CD4-positive, CD25-positive, alpha-beta regulatory T cell (primary cell): ENCODE results near the gene MCC. TPM values are rescaled to one million over a fixed set of nuclear protein-coding genes. Genes with fewer than 3 reads are reported as not detected.

Experiments used
- ATAC-seq, 2 donors: fragments of 150-1000 bp; cut with Tn5 transposase; one replicate each; pipeline ENCODE4 v1.10.0; 2021; ENCODE audit warnings: low read depth in 2 of 2, moderate number of reproducible peaks in 2 of 2, moderate library complexity in 1 of 2
- DNase-seq, 3 donors: peaks; one replicate each; pipeline versions ENCODE4 v3.0.0 to v3.0.0-alpha.2; 2012 to 2022; ENCODE audit warnings: mixed read lengths in 1 of 3
- H3K27ac ChIP-seq: one replicate; pipeline ENCODE4 v1.7.0; 2013; ENCODE audit warnings: mild to moderate bottlenecking, low read length; ENCODE audit not compliant: insufficient read depth, poor library complexity, severe bottlenecking
- H3K27me3 ChIP-seq: one replicate; pipeline ENCODE4 v1.7.0; 2013; ENCODE audit warnings: low read length; ENCODE audit not compliant: control insufficient read depth, insufficient read depth
- H3K36me3 ChIP-seq: one replicate; pipeline ENCODE4 v1.7.0; 2013; ENCODE audit warnings: mild to moderate bottlenecking, low read length, moderate library complexity; ENCODE audit not compliant: control insufficient read depth, insufficient read depth
- H3K4me1 ChIP-seq: 2 replicates; pipeline ENCODE4 v1.7.0; 2013; ENCODE audit warnings: mild to moderate bottlenecking, low read length; ENCODE audit not compliant: insufficient read depth, control insufficient read depth, poor library complexity, severe bottlenecking
- H3K4me3 ChIP-seq: one replicate; pipeline ENCODE4 v1.7.0; 2013; ENCODE audit warnings: low read depth, mild to moderate bottlenecking, low read length, moderate library complexity
- H3K9me3 ChIP-seq, 2 experiments: 1 replicate in 1 of 2; 2 replicates in 1 of 2; pipeline ENCODE4 v1.7.0; 2013; ENCODE audit warnings: low read length in 2 of 2, mild to moderate bottlenecking in 1 of 2, moderate library complexity in 1 of 2; ENCODE audit not compliant: control insufficient read depth in 2 of 2
- H3K27ac Mint-ChIP-seq, 3 donors: one replicate each; pipeline ENCODE4 v1.8.0; 2020 to 2022; ENCODE audit warnings: mild to moderate bottlenecking in 3 of 3, mixed read lengths in 3 of 3, moderate library complexity in 2 of 3
- H3K27me3 Mint-ChIP-seq: one replicate; pipeline ENCODE4 v1.8.0; 2022; ENCODE audit warnings: mild to moderate bottlenecking, mixed read lengths
- H3K36me3 Mint-ChIP-seq: one replicate; pipeline ENCODE4 v1.8.0; 2020; ENCODE audit warnings: mixed read lengths
- H3K4me1 Mint-ChIP-seq, 4 donors: one replicate each; pipeline ENCODE4 v1.8.0; 2020 to 2022; ENCODE audit warnings: mixed read lengths in 4 of 4, mild to moderate bottlenecking in 1 of 4
- H3K4me3 Mint-ChIP-seq, 4 donors: one replicate each; pipeline ENCODE4 v1.8.0; 2020 to 2022; ENCODE audit warnings: mild to moderate bottlenecking in 4 of 4, mixed read lengths in 4 of 4, moderate library complexity in 3 of 4
- H3K9me3 Mint-ChIP-seq, 7 donors: one replicate each; pipeline ENCODE4 v1.8.0; 2020 to 2022; ENCODE audit warnings: mixed read lengths in 7 of 7, mild to moderate bottlenecking in 3 of 7, moderate library complexity in 2 of 7
- polyA plus RNA-seq, 4 donors: library from polyadenylated mRNA; unstranded; fragments of 300-500 nt; fragmentation: Illumina TruSeq; gene quantifications; one replicate each; pipeline ENCODE4 v1.2.3, GENCODE V29; 2021
- total RNA-seq: library from RNA; stranded (reverse); gene quantifications from one replicate; pipeline ENCODE4 v1.2.3, GENCODE V29; 2022

MCC gene
- total and polyA plus RNA-seq, 5 donors from 2014 or later: 0.47 to 11.1 (median 3.4) TPM

GRCh38 chr5:113508756-113509155, 20.5 kb upstream of the MCC start:
- Histone ChIP-seq H3K9me3 (no peaks in the 10 kb centered on the region), H3K4me3 (no peak overlapping the region), H3K27ac (no peak overlapping the region), H3K4me1 (no peaks in the 10 kb centered on the region), H3K27me3 (peaks cover 21% of the 10 kb centered on the region), H3K36me3 (no peaks in the 10 kb centered on the region)
- no peak for DNase-seq
- Mint-ChIP-seq H3K4me3 (no peak overlapping the region), H3K4me1 (peaks cover 6 to 9% (median 8%) of the 10 kb centered on the region in 4 donors), H3K9me3 (peaks cover 0 to 2% (median 0%) of the 10 kb centered on the region in 7 donors), H3K27ac (no peak overlapping the region), H3K36me3 (no peaks in the 10 kb centered on the region), H3K27me3 (peaks cover 49% of the 10 kb centered on the region)
- no peak for ATAC-seq

GRCh38 chr5:113507601-113508000, 19.3 kb upstream of the MCC start:
- no peak overlapping the region for H3K27ac ChIP-seq
- Mint-ChIP-seq H3K9me3 (peaks cover 0 to 4% (median 0%) of the 10 kb centered on the region in 7 donors), H3K27ac (no peak overlapping the region), H3K4me3 (no peak overlapping the region), H3K27me3 (peaks cover 46% of the 10 kb centered on the region), H3K4me1 (peaks cover 0 to 6% (median 2%) of the 10 kb centered on the region in 4 donors), H3K36me3 (no peaks in the 10 kb centered on the region)
- no peaks in the 10 kb centered on the region for H3K9me3 ChIP-seq
- DNase-seq (no peak), ATAC-seq (no peak)
- H3K27me3 ChIP-seq: peaks cover 23% of the 10 kb centered on the region
- H3K36me3 ChIP-seq: no peaks in the 10 kb centered on the region
- no peak overlapping the region for H3K4me3 ChIP-seq
- H3K4me1 ChIP-seq: no peaks in the 10 kb centered on the region

- H3K27me3 ChIP-seq: peaks cover 36% of the 10 kb centered on the region
- Mint-ChIP-seq H3K4me3 (no peak overlapping the region), H3K27ac (no peak overlapping the region), H3K36me3 (no peaks in the 10 kb centered on the region), H3K4me1 (no peaks in the 10 kb centered on the region), H3K9me3 (peaks cover 0 to 4% (median under 1%) of the 10 kb centered on the region in 7 donors), H3K27me3 (peaks cover 67% of the 10 kb centered on the region)
- ATAC-seq (no peak), DNase-seq (no peak)
- no peak overlapping the region for H3K27ac ChIP-seq
- no peak overlapping the region for H3K4me3 ChIP-seq
- peaks cover 2 to 3% of the 10 kb centered on the region in 2 experiments for H3K9me3 ChIP-seq
- H3K36me3 ChIP-seq: no peaks in the 10 kb centered on the region
- no peaks in the 10 kb centered on the region for H3K4me1 ChIP-seq
Measured at GRCh38 chr5:113505181-113505580, 16.9 kb upstream of the MCC start.

- Mint-ChIP-seq H3K27me3 (peaks cover 66% of the 10 kb centered on the region), H3K27ac (no peak overlapping the region), H3K9me3 (peaks cover 0 to 7% (median 2%) of the 10 kb centered on the region in 7 donors), H3K4me1 (no peaks in the 10 kb centered on the region), H3K4me3 (no peak overlapping the region), H3K36me3 (no peaks in the 10 kb centered on the region)
- Histone ChIP-seq H3K27ac (no peak overlapping the region), H3K9me3 (peaks cover 2 to 7% of the 10 kb centered on the region in 2 experiments), H3K4me1 (no peaks in the 10 kb centered on the region), H3K4me3 (no peak overlapping the region), H3K27me3 (peaks cover 34% of the 10 kb centered on the region), H3K36me3 (no peaks in the 10 kb centered on the region)
- DNase-seq: no peak
- ATAC-seq: no peak
Measured at GRCh38 chr5:113503146-113503545, 14.9 kb upstream of the MCC start.

- peaks cover 31% of the 10 kb centered on the region for H3K27me3 ChIP-seq
- H3K36me3 ChIP-seq: no peaks in the 10 kb centered on the region
- Mint-ChIP-seq H3K27ac (no peak overlapping the region), H3K9me3 (peaks cover 0 to 7% (median 2%) of the 10 kb centered on the region in 7 donors), H3K4me3 (no peak overlapping the region), H3K27me3 (peaks cover 60% of the 10 kb centered on the region), H3K4me1 (no peaks in the 10 kb centered on the region), H3K36me3 (no peaks in the 10 kb centered on the region)
- ATAC-seq (no peak), DNase-seq (no peak)
- H3K9me3 ChIP-seq: peaks cover 2 to 7% of the 10 kb centered on the region in 2 experiments
- no peak overlapping the region for H3K27ac ChIP-seq
- no peaks in the 10 kb centered on the region for H3K4me1 ChIP-seq
- H3K4me3 ChIP-seq: no peak overlapping the region
Measured at GRCh38 chr5:113502073-113502472, 13.8 kb upstream of the MCC start.

GRCh38 chr5:113495422-113495841, 7.2 kb upstream of the MCC start:
- H3K4me3 ChIP-seq: no peak overlapping the region
- H3K36me3 ChIP-seq: no peaks in the 10 kb centered on the region
- no peaks in the 10 kb centered on the region for H3K4me1 Mint-ChIP-seq
- peaks cover 69% of the 10 kb centered on the region for H3K27me3 Mint-ChIP-seq
- DNase-seq (no peak), ATAC-seq (no peak)
- no peak overlapping the region for H3K4me3 Mint-ChIP-seq
- H3K27me3 ChIP-seq: peaks cover 33% of the 10 kb centered on the region
- H3K36me3 Mint-ChIP-seq: no peaks in the 10 kb centered on the region
- peaks cover 10 to 19% of the 10 kb centered on the region in 2 experiments for H3K9me3 ChIP-seq
- H3K27ac ChIP-seq: no peak overlapping the region
- H3K27ac Mint-ChIP-seq: no peak overlapping the region
- no peaks in the 10 kb centered on the region for H3K4me1 ChIP-seq
- H3K9me3 Mint-ChIP-seq: peaks cover 0 to 20% (median 6%) of the 10 kb centered on the region in 7 donors

GRCh38 chr5:113493446-113493845, 5.2 kb upstream of the MCC start:
- no peak overlapping the region for H3K27ac ChIP-seq
- no peak overlapping the region for H3K4me3 ChIP-seq
- H3K27me3 ChIP-seq: peaks cover 45% of the 10 kb centered on the region
- peaks cover 4% of the 10 kb centered on the region for H3K36me3 Mint-ChIP-seq
- H3K9me3 Mint-ChIP-seq: peaks cover 2 to 27% (median 10%) of the 10 kb centered on the region in 7 donors
- DNase-seq: no peak
- peaks cover 0 to 6% (median 3%) of the 10 kb centered on the region in 4 donors for H3K4me1 Mint-ChIP-seq
- peaks cover 21 to 24% of the 10 kb centered on the region in 2 experiments for H3K9me3 ChIP-seq
- peaks cover 74% of the 10 kb centered on the region for H3K27me3 Mint-ChIP-seq
- ATAC-seq: no peak
- peaks cover 4% of the 10 kb centered on the region for H3K36me3 ChIP-seq
- H3K27ac Mint-ChIP-seq: no peak overlapping the region
- H3K4me3 Mint-ChIP-seq: no peak overlapping the region
- H3K4me1 ChIP-seq: peaks cover 9% of the 10 kb centered on the region

- ATAC-seq (no peak), DNase-seq (no peak)
- Histone ChIP-seq H3K27ac (no peak overlapping the region), H3K4me3 (no peak overlapping the region), H3K36me3 (peaks cover 4% of the 10 kb centered on the region), H3K27me3 (peaks cover 46% of the 10 kb centered on the region), H3K9me3 (peaks cover 21 to 24% of the 10 kb centered on the region in 2 experiments), H3K4me1 (peaks cover 22% of the 10 kb centered on the region)
- Mint-ChIP-seq H3K9me3 (peaks cover 2 to 27% (median 10%) of the 10 kb centered on the region in 7 donors), H3K36me3 (peaks cover 4% of the 10 kb centered on the region), H3K4me1 (peaks cover 0 to 18% (median 7%) of the 10 kb centered on the region in 4 donors), H3K27me3 (peaks cover 79% of the 10 kb centered on the region), H3K27ac (no peak overlapping the region), H3K4me3 (no peak overlapping the region)
Measured at GRCh38 chr5:113491022-113491421, 2.8 kb upstream of the MCC start.
